OCI-M2 (cell line): ENCODE results near the gene PGAP1.

Experiments used
- DNase-seq: peaks from one replicate; lab custom pipeline; 2025; ENCODE audit not compliant: unreplicated experiment; lab: John Stamatoyannopoulos, UW

Gene PGAP1

DNA sequence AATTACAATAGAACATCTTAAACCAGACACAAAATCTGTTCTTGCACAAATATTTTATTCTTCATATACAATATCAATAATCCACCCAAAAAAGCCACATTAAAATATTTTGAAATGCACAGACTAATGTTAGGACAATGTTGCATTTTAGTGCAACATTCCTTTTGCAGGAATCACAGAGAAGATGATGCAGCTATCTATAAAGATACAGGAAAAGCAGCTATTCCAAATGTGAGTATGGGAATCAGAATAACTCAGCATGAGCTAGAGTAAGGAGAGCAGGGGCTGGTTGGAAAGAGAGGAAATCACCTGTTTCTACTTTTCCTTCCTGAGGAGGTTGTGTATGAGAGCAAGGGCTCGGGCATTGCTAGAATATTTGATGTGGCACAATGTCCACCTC is 122.1 kb downstream of the PGAP1 start:
- no peak for DNase-seq

DNA sequence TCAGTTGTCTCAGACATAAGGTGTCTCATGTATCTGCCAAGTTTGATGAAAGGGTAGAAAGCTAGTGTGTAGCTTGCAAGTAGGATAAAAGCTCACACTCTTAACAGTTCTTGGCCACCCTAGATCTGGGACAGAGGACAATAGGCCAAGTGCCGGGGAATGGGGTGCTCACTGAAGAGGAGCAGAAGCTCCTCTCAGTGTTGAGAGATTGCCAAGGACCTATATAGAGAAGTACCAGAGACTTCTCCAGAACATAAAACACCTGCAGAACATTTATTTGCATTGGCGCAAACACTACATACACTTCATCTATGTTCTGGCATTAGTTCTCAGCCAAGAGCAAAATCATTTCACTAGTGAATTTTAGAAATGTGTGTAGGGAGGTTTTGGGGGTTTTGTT is 124.1 kb downstream of the PGAP1 start:
- DNase-seq: no peak

GRCh38 chr2:196801674-196802261 is 124.7 kb downstream of the PGAP1 start:
- DNase-seq: no peak

DNA sequence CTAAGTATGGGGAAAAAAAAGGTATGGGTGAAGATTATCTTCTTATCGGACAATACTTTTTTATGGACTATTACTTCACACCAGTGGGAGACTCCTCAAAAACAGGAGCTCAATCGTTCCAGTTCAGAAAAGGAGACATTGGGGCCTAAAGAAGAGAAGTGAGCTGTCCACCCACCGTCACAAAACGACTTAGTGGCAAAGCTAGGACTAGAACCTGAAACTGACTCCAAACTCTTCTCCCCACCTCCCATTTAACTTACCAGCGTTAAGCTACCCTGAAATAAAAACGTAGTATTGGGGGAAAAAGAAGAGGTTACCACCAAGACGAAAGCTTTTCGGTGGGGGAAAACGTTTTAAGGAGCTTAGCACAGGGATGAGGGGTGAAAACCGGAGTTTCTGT is 127.5 kb downstream of the PGAP1 start:
- no peak for DNase-seq

- no peak for DNase-seq
Observed at GRCh38 chr2:196792865-196793264, 133.6 kb downstream of the PGAP1 start.

GRCh38 chr2:196783431-196784094 is 142.9 kb downstream of the PGAP1 start:
- no peak for DNase-seq
